Renal cortical epithelial cell (primary cell): Measurements from ENCODE around the gene OR2V2. TPM values are rescaled to one million over a fixed set of nuclear protein-coding genes. Genes with fewer than 3 reads are reported as not detected.
"Not testable (repeated sequence)": the region's sequence is repeated elsewhere in the genome, so short reads cannot be mapped to it uniquely, and the experiment has no call there.

Experiments
- DNase-seq: peaks from one replicate; pipeline ENCODE4 v3.0.0-alpha.2; 2011; ENCODE audit warnings: low read depth
- total RNA-seq: library from RNA; depleted of rRNA; stranded (reverse); fragments of >200 nt; gene quantifications from 2 replicates; pipeline ENCODE4 v1.2.3, GENCODE V29; 2014

OR2V2 gene
- total RNA-seq, 1 donor from 2014 or later: not detected

- DNase-seq: not testable (repeated sequence)
Measured at GRCh38 chr5:181169459-181170236, 22.3 kb downstream of the OR2V2 start.

GRCh38 chr5:181170237-181170825, 22.9 kb downstream of the OR2V2 start:
- no peak for DNase-seq

GRCh38 chr5:181170996-181171395, 23.6 kb downstream of the OR2V2 start:
- DNase-seq: peak; percentile 85

- DNase-seq: no peak
Measured at GRCh38 chr5:181171782-181172181, 24.4 kb downstream of the OR2V2 start.

- no peak for DNase-seq
Measured at GRCh38 chr5:181173027-181173419, 25.6 kb downstream of the OR2V2 start.

GRCh38 chr5:181173420-181174342, 26.3 kb downstream of the OR2V2 start:
- DNase-seq: peak; percentile 38

GRCh38 chr5:181176254-181176952, 29.0 kb downstream of the OR2V2 start:
- DNase-seq: no peak

GRCh38 chr5:181177559-181177958, 30.2 kb downstream of the OR2V2 start:
- DNase-seq: not testable (repeated sequence)

GRCh38 chr5:181181650-181182565, 34.5 kb downstream of the OR2V2 start:
- peak; percentile 66 for DNase-seq

- DNase-seq: no peak
Measured at GRCh38 chr5:181182651-181183050, 35.3 kb downstream of the OR2V2 start.

GRCh38 chr5:181184845-181185216, 37.4 kb downstream of the OR2V2 start:
- no peak for DNase-seq

- no peak for DNase-seq
Measured at GRCh38 chr5:181185560-181185959, 38.2 kb downstream of the OR2V2 start.

GRCh38 chr5:181186022-181186421, 38.6 kb downstream of the OR2V2 start:
- no peak for DNase-seq

GRCh38 chr5:181186986-181187499, 39.7 kb downstream of the OR2V2 start:
- DNase-seq: no peak

GRCh38 chr5:181187500-181188213, 40.3 kb downstream of the OR2V2 start:
- DNase-seq: peak; percentile 51

- peak; percentile 60 for DNase-seq
Measured at GRCh38 chr5:181188700-181189362, 41.4 kb downstream of the OR2V2 start.

GRCh38 chr5:181189363-181189961, 42.1 kb downstream of the OR2V2 start:
- DNase-seq: no peak

GRCh38 chr5:181189962-181190710, 42.8 kb downstream of the OR2V2 start:
- DNase-seq: no peak
